ENCODE data around the gene RAD51B.

RAD51B gene

GRCh38 chr14:68331991-68332390, 512.4 kb downstream of the RAD51B start:
- no peak for TF ChIP-seq CTCF (IDR thresholded peaks at IDR 0.05; ENCODE audit: borderline replicate concordance, insufficient read depth, low read depth, low read length)
- H3K4me3 ChIP-seq (ENCODE audit: low read depth, low read length), result no peak overlapping the region

- no peak for TF ChIP-seq CTCF (IDR thresholded peaks at IDR 0.05; ENCODE audit: borderline replicate concordance, insufficient read depth, low read depth, low read length)
- no peak overlapping the region for H3K4me3 ChIP-seq (ENCODE audit: low read depth, low read length)
These were observed 513.7 kb downstream of the RAD51B start for GRCh38 chr14:68333262-68333661.

- TF ChIP-seq CTCF (IDR thresholded peaks at IDR 0.05; ENCODE audit: borderline replicate concordance, insufficient read depth, low read depth, low read length), result no peak
- no peak overlapping the region for H3K4me3 ChIP-seq (ENCODE audit: low read depth, low read length)
These were observed 515.7 kb downstream of the RAD51B start for GRCh38 chr14:68335312-68335711.

GRCh38 chr14:68336165-68336564, 516.6 kb downstream of the RAD51B start:
- H3K4me3 ChIP-seq (ENCODE audit: low read depth, low read length), result no peak overlapping the region
- no peak for TF ChIP-seq CTCF (IDR thresholded peaks at IDR 0.05; ENCODE audit: borderline replicate concordance, insufficient read depth, low read depth, low read length)

- TF ChIP-seq CTCF (IDR thresholded peaks at IDR 0.05; ENCODE audit: borderline replicate concordance, insufficient read depth, low read depth, low read length), result no peak
- H3K4me3 ChIP-seq (ENCODE audit: low read depth, low read length), result no peak overlapping the region
These were observed 517.7 kb downstream of the RAD51B start for GRCh38 chr14:68337279-68337678.

GRCh38 chr14:68340262-68340661, 520.7 kb downstream of the RAD51B start:
- TF ChIP-seq CTCF (IDR thresholded peaks at IDR 0.05; ENCODE audit: borderline replicate concordance, insufficient read depth, low read depth, low read length), result no peak
- no peak overlapping the region for H3K4me3 ChIP-seq (ENCODE audit: low read depth, low read length)

- H3K4me3 ChIP-seq (ENCODE audit: low read depth, low read length), result no peak overlapping the region
These were observed 522.0 kb downstream of the RAD51B start for GRCh38 chr14:68341411-68342212.

More at GRCh38 chr14:68341411-68342212, 522.0 kb downstream of the RAD51B start:
- no peak for TF ChIP-seq CTCF (IDR thresholded peaks at IDR 0.05; ENCODE audit: borderline replicate concordance, insufficient read depth, low read depth, low read length)
